HG02884 (cell line): ENCODE measurements around the gene GPC1.
"Not testable (repeated sequence)": the region's sequence is repeated elsewhere in the genome, so short reads cannot be mapped to it uniquely, and the experiment has no call there.

Experiments
- ATAC-seq: cut with Tn5 transposase; IDR thresholded peaks from one replicate; pipeline ENCODE4 v1.9.1; 2021; ENCODE audit warnings: mild to moderate bottlenecking, moderate library complexity; ENCODE audit not compliant: unreplicated experiment

The GPC1 gene

GRCh38 chr2:240435457-240435947, at the start of gene GPC1:
TSS of gene GPC1 (plus strand) at chr2:240435663. CDS start at chr2:240435919, 256 bp downstream.
- ATAC-seq = peak; percentile 33

- no peak for ATAC-seq
These were observed 49.1 kb upstream of the GPC1 start for GRCh38 chr2:240386326-240386725.

GRCh38 chr2:240386743-240387142, 48.7 kb upstream of the GPC1 start:
- ATAC-seq = not testable (repeated sequence)

GRCh38 chr2:240387325-240387668, 48.2 kb upstream of the GPC1 start:
- no peak for ATAC-seq

- ATAC-seq = no peak
These were observed 47.6 kb upstream of the GPC1 start for GRCh38 chr2:240387669-240388358.

- no peak for ATAC-seq
These were observed 46.8 kb upstream of the GPC1 start for GRCh38 chr2:240388471-240389301.

- no peak for ATAC-seq
These were observed 46.1 kb upstream of the GPC1 start for GRCh38 chr2:240389302-240389805.

GRCh38 chr2:240390091-240391073, 45.1 kb upstream of the GPC1 start:
- ATAC-seq = no peak

GRCh38 chr2:240391111-240392051, 44.1 kb upstream of the GPC1 start:
- no peak for ATAC-seq

- no peak for ATAC-seq
These were observed 43.1 kb upstream of the GPC1 start for GRCh38 chr2:240392084-240392947.

GRCh38 chr2:240392948-240393830, 42.3 kb upstream of the GPC1 start:
- no peak for ATAC-seq

GRCh38 chr2:240393831-240394410, 41.5 kb upstream of the GPC1 start:
- no peak for ATAC-seq

GRCh38 chr2:240394549-240394948, 40.9 kb upstream of the GPC1 start:
- ATAC-seq = no peak

- ATAC-seq = no peak
These were observed 40.0 kb upstream of the GPC1 start for GRCh38 chr2:240395448-240395847.

GRCh38 chr2:240395896-240396622, 39.4 kb upstream of the GPC1 start:
- no peak for ATAC-seq

GRCh38 chr2:240396623-240397541, 38.6 kb upstream of the GPC1 start:
- ATAC-seq = no peak
